ENCODE data around the gene L3MBTL4.

L3MBTL4 gene

DNA sequence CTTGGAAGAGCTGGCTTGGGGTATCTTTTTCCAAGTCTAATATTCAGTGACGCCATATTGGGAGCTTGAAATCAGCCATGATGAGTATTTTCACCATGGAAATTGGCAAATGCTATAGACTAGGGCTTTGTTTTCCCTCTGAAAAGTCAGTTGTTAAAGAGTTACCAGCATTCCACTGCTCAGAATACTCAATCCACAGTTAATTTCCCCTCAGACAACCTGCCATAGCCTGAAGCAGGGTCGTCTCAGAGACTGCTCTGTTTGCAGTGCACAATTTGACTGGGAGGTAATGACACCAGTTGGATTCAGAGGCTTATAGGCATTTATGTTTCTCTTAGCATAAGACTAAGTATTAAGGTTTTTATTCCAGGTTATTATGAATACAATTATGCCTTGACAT lies 483.9 kb downstream of the L3MBTL4 start:
- Mint-ChIP-seq H3K4me1 (no peaks in the 10 kb centered on the region), H3K9me3 (peaks cover 9 to 12% of the 10 kb centered on the region in 2 donors)
- no peak for DNase-seq

DNA sequence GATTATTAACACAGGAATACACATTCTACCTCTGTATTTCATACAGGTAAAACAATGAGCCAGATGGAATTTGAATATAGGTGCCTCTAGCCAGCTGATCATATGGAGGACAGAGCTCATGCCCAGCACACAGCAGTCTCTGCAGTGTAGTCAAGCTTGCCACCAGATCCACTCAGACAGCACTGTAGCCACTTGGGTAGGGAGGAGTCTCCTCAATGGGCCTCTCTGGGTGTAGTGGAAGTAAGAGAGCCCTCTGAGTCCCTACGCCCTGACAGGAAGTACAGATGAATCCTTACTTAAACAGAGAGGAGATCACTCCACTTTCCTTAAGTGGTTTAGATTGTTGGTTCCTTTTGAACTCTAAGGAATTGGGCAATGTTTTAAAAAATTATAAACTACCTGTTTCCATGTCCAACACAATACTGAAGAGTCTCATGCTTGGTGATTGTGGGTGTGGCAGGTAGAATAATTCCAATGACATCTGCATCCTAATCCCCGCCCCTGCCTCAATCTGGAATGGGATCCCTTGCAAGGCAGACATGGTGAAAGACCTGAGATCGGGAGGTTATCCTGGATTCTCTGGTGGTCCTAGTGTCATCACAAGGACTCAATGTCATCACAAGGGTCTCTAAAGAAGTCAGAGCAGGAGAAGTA lies 496.4 kb downstream of the L3MBTL4 start:
- Mint-ChIP-seq H3K27ac (no peak overlapping the region), H3K4me1 (no peaks in the 10 kb centered on the region), H3K27me3 (peaks cover 11 to 27% of the 10 kb centered on the region in 2 donors), H3K9me3 (no peaks in the 10 kb centered on the region), H3K36me3 (no peaks in the 10 kb centered on the region), H3K4me3 (no peak overlapping the region)
- no peak for ATAC-seq (replicated peaks)
- no peak for DNase-seq

More for the DNA sequence above, 483.9 kb downstream of the L3MBTL4 start:
- no peak overlapping the region for H3K27ac Mint-ChIP-seq
- no peak overlapping the region for H3K4me3 Mint-ChIP-seq
- peaks cover 5 to 7% of the 10 kb centered on the region in 2 donors for H3K27me3 Mint-ChIP-seq
- no peaks in the 10 kb centered on the region for H3K36me3 Mint-ChIP-seq
- ATAC-seq (replicated peaks), result no peak

DNA sequence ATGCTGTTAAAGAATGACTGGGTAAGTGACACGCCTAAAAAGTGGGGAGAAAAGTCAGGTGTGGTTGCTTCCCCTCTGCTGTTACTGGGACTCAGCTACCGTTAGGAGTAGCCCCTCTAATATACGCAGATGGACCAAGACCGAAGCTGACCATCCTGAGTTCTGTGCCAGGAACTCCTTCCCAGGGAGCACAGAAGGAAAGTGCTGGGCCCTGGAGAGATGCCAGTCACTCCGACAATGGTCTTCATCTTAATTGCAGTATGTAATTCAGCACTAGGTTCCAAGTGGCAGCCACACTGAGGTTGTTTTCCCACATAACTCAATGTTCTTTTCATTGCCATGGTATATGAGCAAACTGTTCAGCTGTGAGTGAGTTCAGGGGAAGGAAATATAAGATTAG lies 499.8 kb downstream of the L3MBTL4 start:
- H3K36me3 Mint-ChIP-seq, result no peaks in the 10 kb centered on the region
- H3K4me1 Mint-ChIP-seq, result no peaks in the 10 kb centered on the region
- no peak for DNase-seq
- ATAC-seq (replicated peaks), result no peak
- no peaks in the 10 kb centered on the region for H3K9me3 Mint-ChIP-seq
- H3K4me3 Mint-ChIP-seq, result no peak overlapping the region
- H3K27ac Mint-ChIP-seq, result no peak overlapping the region
- H3K27me3 Mint-ChIP-seq, result peaks cover 0 to 16% of the 10 kb centered on the region in 2 donors

DNA sequence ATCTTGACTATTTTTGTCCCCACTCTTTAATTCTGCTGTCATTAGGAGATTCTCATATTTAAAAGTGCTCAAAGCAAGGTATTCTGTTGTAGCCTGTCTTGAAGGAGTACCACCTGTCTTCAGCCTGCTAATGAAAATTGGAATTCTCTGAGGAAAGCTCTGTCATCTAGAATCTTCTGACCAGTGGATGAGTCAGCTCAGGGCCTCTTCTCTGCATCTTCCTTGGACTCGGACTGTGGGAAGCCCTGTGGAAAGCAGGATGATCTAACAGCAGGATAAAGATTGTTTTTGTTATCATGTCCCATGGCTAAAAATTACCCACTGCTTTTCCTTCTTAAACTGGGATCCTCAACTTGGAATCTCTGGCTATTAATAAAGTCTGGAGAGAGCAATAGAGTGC lies 500.7 kb downstream of the L3MBTL4 start:
- ATAC-seq (replicated peaks) (no peak), DNase-seq (no peak)
- H3K36me3 Mint-ChIP-seq, result no peaks in the 10 kb centered on the region
- no peaks in the 10 kb centered on the region for H3K4me1 Mint-ChIP-seq
- H3K9me3 Mint-ChIP-seq, result no peaks in the 10 kb centered on the region
- H3K27ac Mint-ChIP-seq, result no peak overlapping the region
- no peak overlapping the region for H3K4me3 Mint-ChIP-seq
- H3K27me3 Mint-ChIP-seq, result peaks cover 0 to 9% of the 10 kb centered on the region in 2 donors

DNA sequence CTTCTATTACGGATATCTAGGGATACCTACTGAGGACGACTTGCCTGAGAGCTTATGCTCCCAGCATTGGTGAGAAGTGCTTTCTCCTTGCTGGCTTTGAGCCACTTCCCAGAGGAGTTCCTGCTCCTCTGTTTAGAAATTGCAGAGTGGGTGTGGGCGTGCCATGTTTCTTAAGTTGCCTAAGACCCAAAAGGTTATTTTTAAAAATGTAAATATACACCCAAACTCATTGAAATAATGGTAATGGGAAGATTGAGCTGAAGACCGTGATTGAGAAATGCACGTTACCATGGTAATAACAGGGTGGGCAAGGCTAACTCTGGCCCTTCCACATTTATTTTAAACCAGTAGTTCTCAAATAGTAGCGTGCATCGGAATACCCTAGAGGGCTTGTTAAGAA lies 502.1 kb downstream of the L3MBTL4 start:
- H3K9me3 Mint-ChIP-seq, result no peaks in the 10 kb centered on the region
- no peak overlapping the region for H3K4me3 Mint-ChIP-seq
- DNase-seq, result no peak
- no peaks in the 10 kb centered on the region for H3K4me1 Mint-ChIP-seq
- H3K36me3 Mint-ChIP-seq, result no peaks in the 10 kb centered on the region
- ATAC-seq (replicated peaks), result no peak
- H3K27ac Mint-ChIP-seq, result no peak overlapping the region
- H3K27me3 Mint-ChIP-seq, result peaks cover 0 to 6% of the 10 kb centered on the region in 2 donors

DNA sequence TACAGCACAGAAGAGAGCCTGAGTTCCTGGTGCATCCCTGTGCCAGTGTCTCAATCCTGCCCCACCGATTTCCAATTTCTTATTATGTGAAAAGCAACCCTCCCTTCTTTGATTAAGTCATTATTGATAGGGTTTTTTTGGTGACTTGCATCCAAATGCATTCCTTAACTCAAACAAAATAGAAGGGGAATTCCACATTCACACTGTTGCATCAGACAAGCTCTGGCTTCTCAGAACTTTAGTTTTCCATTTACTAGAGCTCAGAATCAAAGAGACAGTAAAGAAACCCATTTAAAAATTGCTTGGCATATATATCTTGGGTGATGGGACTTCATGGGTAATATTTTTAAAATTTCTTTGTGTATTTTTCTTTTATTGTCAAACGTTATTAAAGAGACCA lies 505.6 kb downstream of the L3MBTL4 start:
- H3K36me3 Mint-ChIP-seq, result no peaks in the 10 kb centered on the region
- ATAC-seq (replicated peaks) (no peak), DNase-seq (no peak)
- no peaks in the 10 kb centered on the region for H3K9me3 Mint-ChIP-seq
- peaks cover 5 to 9% of the 10 kb centered on the region in 2 donors for H3K27me3 Mint-ChIP-seq
- H3K4me3 Mint-ChIP-seq, result no peak overlapping the region
- no peaks in the 10 kb centered on the region for H3K4me1 Mint-ChIP-seq
- H3K27ac Mint-ChIP-seq, result no peak overlapping the region

Data from stimulated activated naive B cell treated with anti-CD40 and anti-IgM and Interleukin-4, amounts not matched to agents 10 μg/mL and 1 μg/mL and 100 μg/mL, for 72 hours (primary cell).